Stimulated activated CD4-positive, alpha-beta T cell treated with anti-CD3 and anti-CD28 coated beads, TNF-alpha, amount 100 ng/mL, for 24 hours (primary cell): ENCODE results near the gene TRAPPC6A.
A peak's percentile ranks its signal among the peaks of the same experiment; 100 is the strongest.
"Not testable (repeated sequence)": the region's sequence is repeated elsewhere in the genome, so short reads cannot be mapped to it uniquely, and the experiment has no call there.

ENCODE experiments used
- DNase-seq, 3 experiments: peaks; one replicate each; pipeline ENCODE4 v3.0.0-alpha.2; 2020; ENCODE audit warnings: low read depth in 3 of 3

Gene TRAPPC6A

GRCh38 chr19:45130888-45131615, 47.0 kb downstream of the TRAPPC6A start:
- no peak for DNase-seq

- no peak for DNase-seq
Observed at GRCh38 chr19:45130236-45130635, 47.8 kb downstream of the TRAPPC6A start.

GRCh38 chr19:45128806-45129205, 49.2 kb downstream of the TRAPPC6A start:
- DNase-seq = no peak

- no peak for DNase-seq
Observed at GRCh38 chr19:45128146-45128545, 49.9 kb downstream of the TRAPPC6A start.

- no peak for DNase-seq
Observed at GRCh38 chr19:45126654-45127053, 51.4 kb downstream of the TRAPPC6A start.

GRCh38 chr19:45125975-45126493, 52.0 kb downstream of the TRAPPC6A start:
- peak; percentile 34 to 71 (median 46) for DNase-seq

- DNase-seq = no peak
Observed at GRCh38 chr19:45125360-45125759, 52.7 kb downstream of the TRAPPC6A start.

GRCh38 chr19:45124021-45124420, 54.0 kb downstream of the TRAPPC6A start:
- DNase-seq = no peak

GRCh38 chr19:45123440-45123850, 54.6 kb downstream of the TRAPPC6A start:
- no peak for DNase-seq

GRCh38 chr19:45122832-45123231, 55.2 kb downstream of the TRAPPC6A start:
- DNase-seq = no peak

GRCh38 chr19:45121827-45122345, 56.2 kb downstream of the TRAPPC6A start:
- DNase-seq = no peak

GRCh38 chr19:45119582-45119981, 58.5 kb downstream of the TRAPPC6A start:
- no peak for DNase-seq

GRCh38 chr19:45118591-45119355, 59.3 kb downstream of the TRAPPC6A start:
- not testable (repeated sequence) for DNase-seq

- DNase-seq = no peak
Observed at GRCh38 chr19:45118106-45118505, 59.9 kb downstream of the TRAPPC6A start.

- no peak for DNase-seq
Observed at GRCh38 chr19:45117671-45118070, 60.4 kb downstream of the TRAPPC6A start.

- peak; percentile 38 to 72 (median 41) for DNase-seq
Observed at GRCh38 chr19:45117167-45117594, 60.9 kb downstream of the TRAPPC6A start.

- no peak for DNase-seq
Observed at GRCh38 chr19:45115809-45116615, 62.0 kb downstream of the TRAPPC6A start.

GRCh38 chr19:45114116-45114515, 63.9 kb downstream of the TRAPPC6A start:
- DNase-seq = no peak

- DNase-seq = no peak
Observed at GRCh38 chr19:45113628-45114027, 64.4 kb downstream of the TRAPPC6A start.
